Fibroblast of villous mesenchyme (primary cell): Measurements from ENCODE around the gene TEX101. TPM values are rescaled to one million over a fixed set of nuclear protein-coding genes. Genes with fewer than 3 reads are reported as not detected.
"Not testable (repeated sequence)": the region's sequence is repeated elsewhere in the genome, so short reads cannot be mapped to it uniquely, and the experiment has no call there.

Source experiments
- DNase-seq: peaks from one replicate; pipeline ENCODE4 v3.0.0-alpha.2; 2010; ENCODE audit warnings: low read depth
- H3K4me3 ChIP-seq: 2 replicates; pipeline ENCODE4 v1.5.1; 2011; ENCODE audit warnings: low read depth, mild to moderate bottlenecking, low read length
- total RNA-seq: library from RNA; depleted of rRNA; stranded (reverse); fragments of >200 nt; gene quantifications from 2 replicates; pipeline ENCODE4 v1.2.3, GENCODE V29; 2012
- TF ChIP-seq, protein P1 (sequence below): IDR thresholded peaks from 2 replicates; pipeline ENCODE4 v1.5.1; 2012; ENCODE audit warnings: low read depth, mild to moderate bottlenecking, low read length; ENCODE audit not compliant: insufficient read depth

TEX101 gene
- total RNA-seq, 1 donor = not detected

DNA sequence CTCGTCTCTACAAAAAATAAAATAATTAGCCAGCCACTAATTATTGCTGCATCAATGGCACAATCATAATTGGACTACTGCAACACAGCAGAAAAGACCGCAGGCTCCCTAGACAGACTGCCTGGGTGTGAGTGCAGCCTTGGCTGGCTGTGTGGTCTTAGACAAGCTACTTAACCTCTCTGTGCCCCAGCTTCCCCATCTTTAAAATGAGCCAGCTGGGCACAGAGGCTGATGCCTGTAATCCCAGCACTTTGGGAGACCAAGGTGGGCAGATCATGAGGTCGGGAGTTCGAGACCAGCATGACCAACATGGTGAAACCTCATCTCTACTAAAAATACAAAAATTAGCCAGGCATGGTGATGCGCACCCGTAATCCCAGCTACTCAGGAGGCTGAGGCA, 19.0 kb downstream of the TEX101 start:
- TF ChIP-seq, protein P1, sequence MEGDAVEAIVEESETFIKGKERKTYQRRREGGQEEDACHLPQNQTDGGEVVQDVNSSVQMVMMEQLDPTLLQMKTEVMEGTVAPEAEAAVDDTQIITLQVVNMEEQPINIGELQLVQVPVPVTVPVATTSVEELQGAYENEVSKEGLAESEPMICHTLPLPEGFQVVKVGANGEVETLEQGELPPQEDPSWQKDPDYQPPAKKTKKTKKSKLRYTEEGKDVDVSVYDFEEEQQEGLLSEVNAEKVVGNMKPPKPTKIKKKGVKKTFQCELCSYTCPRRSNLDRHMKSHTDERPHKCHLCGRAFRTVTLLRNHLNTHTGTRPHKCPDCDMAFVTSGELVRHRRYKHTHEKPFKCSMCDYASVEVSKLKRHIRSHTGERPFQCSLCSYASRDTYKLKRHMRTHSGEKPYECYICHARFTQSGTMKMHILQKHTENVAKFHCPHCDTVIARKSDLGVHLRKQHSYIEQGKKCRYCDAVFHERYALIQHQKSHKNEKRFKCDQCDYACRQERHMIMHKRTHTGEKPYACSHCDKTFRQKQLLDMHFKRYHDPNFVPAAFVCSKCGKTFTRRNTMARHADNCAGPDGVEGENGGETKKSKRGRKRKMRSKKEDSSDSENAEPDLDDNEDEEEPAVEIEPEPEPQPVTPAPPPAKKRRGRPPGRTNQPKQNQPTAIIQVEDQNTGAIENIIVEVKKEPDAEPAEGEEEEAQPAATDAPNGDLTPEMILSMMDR = no peak
- DNase-seq = no peak
- no peak overlapping the region for H3K4me3 ChIP-seq

DNA sequence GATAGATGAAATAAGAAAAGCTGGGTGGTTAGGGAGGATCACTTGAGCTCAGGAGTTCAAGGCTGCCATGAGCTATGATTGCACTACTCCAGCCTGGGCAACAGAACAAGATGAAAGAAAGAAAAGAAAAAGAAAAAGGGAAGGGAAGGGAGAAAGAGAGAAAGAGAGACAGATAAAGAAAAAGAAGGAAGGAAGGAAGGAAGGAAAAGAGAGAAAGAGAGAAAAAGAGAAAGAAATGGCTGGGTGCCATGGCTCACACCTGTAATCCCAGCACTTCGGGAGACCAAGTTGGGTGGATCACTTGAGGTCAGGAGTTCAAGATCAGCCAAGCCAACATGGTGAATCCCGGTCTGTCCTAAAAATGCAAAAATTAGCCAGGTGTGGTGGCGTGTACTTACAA, 21.1 kb downstream of the TEX101 start:
- no peak for DNase-seq
- TF ChIP-seq, protein P1 = no peak
- no peak overlapping the region for H3K4me3 ChIP-seq

DNA sequence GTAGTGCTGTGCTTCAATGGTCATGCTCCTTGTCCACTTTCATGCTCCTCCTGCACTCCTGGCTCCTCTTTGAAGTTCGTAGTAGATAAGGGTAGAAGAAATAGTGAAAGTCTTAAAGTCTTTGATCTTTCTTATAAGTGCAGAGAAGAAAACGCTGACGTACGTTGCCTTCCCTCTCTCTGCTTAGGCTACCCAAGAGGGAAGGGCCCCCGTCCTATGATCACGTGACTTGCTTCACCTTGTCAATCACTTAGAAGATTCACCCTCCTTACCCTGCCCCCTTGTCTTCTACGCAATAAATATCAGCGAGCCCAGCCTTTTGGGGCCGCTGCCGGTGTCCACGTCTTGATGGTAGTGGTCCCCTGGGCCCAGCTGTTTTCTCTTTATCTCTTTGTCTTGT, 22.6 kb downstream of the TEX101 start:
- not testable (repeated sequence) for H3K4me3 ChIP-seq, DNase-seq

DNA sequence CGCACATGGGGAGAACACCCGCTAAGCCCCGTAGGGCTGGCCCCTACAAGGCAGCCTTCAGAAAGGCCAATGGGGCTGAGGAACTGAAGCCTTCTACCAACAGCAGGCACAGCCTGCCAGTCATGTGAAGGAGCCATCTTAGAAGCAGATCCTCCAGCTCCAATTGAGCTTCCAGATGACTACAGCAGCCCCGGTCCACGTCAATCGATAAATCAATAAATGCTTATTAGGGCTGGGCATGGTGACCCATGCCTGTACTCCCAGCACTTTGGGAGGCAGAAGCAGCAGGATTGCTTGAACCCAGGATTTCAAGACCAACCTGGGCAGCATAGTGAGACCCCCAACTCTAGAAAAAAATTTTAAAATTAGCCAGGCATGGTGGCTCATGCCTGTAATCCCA, 23.0 kb downstream of the TEX101 start:
- TF ChIP-seq, protein P1 = no peak
- H3K4me3 ChIP-seq = no peak overlapping the region
- no peak for DNase-seq

DNA sequence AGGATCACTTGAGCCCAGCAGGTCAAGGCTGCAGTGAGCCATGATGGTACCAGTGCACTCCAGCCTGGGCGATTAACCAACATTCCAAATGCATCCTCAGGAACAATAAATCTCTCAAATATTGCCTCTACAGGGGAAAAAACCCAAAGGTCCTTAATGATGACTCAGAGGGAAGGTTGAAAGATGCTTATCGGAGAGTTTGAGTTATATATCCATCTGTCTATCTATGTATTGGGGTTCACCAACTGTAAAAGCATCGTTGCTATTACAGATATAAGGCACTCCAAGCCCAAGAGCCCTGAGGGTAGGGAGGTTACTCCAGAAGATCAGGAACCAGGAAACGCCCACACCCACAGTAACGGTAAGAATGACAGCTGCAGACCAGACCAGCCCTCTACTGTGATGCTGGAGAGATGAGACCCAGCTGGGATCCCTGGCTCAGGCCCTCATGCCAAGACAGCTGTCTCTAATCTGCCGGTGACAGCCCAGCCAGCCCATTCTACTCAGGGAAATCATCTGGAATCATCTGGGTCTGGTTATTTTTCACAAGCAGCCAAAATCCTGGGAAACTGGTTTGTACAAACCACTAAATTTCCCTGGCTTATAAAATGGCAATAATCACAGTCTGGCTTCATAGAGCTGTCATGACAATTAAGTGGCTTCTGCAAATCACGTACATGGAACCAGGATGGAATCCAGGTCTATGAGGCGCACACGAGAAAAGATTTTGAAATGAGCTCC, 23.8 kb downstream of the TEX101 start:
- DNase-seq = peak; percentile 74
- no peak overlapping the region for H3K4me3 ChIP-seq
- TF ChIP-seq, protein P1 = no peak

DNA sequence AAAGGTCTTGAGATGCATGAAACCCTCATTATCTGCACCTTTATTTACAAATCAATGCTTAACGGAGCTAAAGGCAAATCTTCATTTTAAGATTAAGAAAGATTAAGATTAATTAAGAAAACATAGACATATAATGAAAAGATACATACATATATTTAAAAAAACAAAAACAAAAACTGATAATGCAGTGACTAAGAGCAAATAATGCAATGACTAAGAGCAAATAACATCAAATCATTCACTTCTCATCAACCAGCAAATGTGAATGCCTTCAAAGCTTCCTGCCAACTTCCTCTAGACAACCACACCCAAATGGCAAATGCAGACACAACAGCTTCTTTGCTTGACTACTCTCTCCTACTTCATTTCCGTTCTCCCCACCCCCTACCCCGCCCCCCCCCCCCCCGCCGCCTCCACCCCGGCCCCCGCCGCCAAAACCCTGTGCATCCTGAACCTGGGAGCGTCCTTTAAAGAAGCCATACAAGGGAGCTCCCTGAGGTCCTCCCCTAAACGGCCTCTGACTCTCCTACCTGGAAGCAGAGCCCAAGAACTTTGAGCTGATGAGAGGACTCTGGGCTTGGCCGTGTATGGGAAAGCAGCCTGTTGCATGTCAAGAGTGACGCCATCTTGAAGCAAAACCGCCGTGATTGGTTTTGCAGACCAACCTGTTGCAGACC, 24.5 kb downstream of the TEX101 start:
- no peak overlapping the region for H3K4me3 ChIP-seq
- TF ChIP-seq, protein P1 = no peak
- DNase-seq = no peak

DNA sequence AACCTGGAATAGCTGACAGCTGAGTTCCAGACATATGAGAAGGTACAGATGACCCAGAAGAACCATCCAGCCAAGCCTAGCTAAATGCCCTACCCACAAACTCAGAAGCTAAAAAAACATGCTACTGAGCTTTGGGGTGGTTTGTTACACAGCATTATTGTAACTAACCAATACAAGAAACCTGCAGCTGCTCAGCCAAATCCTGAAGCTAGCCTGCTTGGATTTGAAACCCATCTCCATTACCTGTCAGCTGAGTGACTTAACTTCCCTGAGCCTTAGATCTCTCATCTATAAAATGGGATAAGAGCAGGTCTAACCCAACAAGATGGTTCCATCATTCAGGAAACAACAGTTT, 25.0 kb downstream of the TEX101 start:
- H3K4me3 ChIP-seq = no peak overlapping the region
- no peak for DNase-seq
- TF ChIP-seq, protein P1 = no peak
